ENCODE measurements around the gene SYVN1. TPM values are rescaled to one million over a fixed set of nuclear protein-coding genes. Genes with fewer than 3 reads are reported as not detected.
A peak's percentile ranks its signal among the peaks of the same experiment; 100 is the strongest.

SYVN1 gene
- total and polyA plus RNA-seq, 8 donors, result 47.5 to 98.2 (median 64.1) TPM

DNA sequence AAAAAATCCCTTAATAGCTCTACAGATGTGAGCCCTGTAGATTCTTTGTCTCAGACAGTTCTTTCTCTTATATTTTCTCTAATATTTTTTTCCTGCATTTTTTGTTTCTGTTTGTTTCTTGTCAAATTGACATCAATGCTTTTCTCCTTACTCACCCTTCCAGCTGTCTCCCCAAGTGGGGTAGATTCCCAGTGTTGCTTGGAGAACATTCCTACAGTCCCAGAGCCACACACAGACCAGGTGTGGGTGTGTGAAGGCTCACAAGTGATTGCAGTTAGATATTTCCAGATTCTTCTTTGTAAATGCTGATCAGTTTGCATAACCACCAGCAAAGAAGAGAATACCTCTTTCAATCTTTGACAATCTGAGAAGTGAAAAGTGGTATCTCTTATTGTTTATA is 30.8 kb downstream of the SYVN1 start:
- H3K4me1 ChIP-seq, result peaks cover 41 to 45% (median 43%) of the 10 kb centered on the region in 3 donors
- ATAC-seq (no peak), FAIRE-seq (no peak), DNase-seq (no peak)
- TF ChIP-seq CTCF (IDR thresholded peaks at IDR 0.05), result no peak
- H3K9me3 ChIP-seq, result no peaks in the 10 kb centered on the region
- no peak overlapping the region for H3K4me3 ChIP-seq
- peak overlapping the region in 3 of 4 donors; percentile 33 to 74 (median 35) for H3K27ac ChIP-seq
- no peaks in the 10 kb centered on the region for H3K27me3 ChIP-seq
- intact Hi-C loops (cut with DNase I), result loop anchor here in 1 of 3 donors (10.0 kb wide), 1 partner anchor 249 kb away; no protein-coding TSS in a partner anchor
- peaks cover 0 to 12% (median 4%) of the 10 kb centered on the region in 3 donors for H3K36me3 ChIP-seq

GRCh38 chr11:65102142-65103095 is 31.9 kb downstream of the SYVN1 start:
- Histone ChIP-seq H3K9me3 (no peaks in the 10 kb centered on the region), H3K27me3 (no peaks in the 10 kb centered on the region), H3K27ac (peak overlapping the region in 2 of 4 donors; percentile 28 to 74), H3K4me1 (peaks cover 41 to 47% (median 45%) of the 10 kb centered on the region in 3 donors), H3K4me3 (no peak overlapping the region), H3K36me3 (peaks cover 0 to 9% (median 0%) of the 10 kb centered on the region in 3 donors)
- DNase-seq (peak in 1 of 6 donors; percentile 53), ATAC-seq (peak; percentile 67 to 78 (median 72)), FAIRE-seq (no peak)
- intact Hi-C loops (cut with DNase I), result loop anchor here in 1 of 3 donors (10.0 kb wide), 1 partner anchor 248 kb away; no protein-coding TSS in a partner anchor
- no peak for TF ChIP-seq CTCF (IDR thresholded peaks at IDR 0.05)
- WGBS, 2 donors, result 58 to 60% methylated on average over 8 of the region's 8 CpGs

DNA sequence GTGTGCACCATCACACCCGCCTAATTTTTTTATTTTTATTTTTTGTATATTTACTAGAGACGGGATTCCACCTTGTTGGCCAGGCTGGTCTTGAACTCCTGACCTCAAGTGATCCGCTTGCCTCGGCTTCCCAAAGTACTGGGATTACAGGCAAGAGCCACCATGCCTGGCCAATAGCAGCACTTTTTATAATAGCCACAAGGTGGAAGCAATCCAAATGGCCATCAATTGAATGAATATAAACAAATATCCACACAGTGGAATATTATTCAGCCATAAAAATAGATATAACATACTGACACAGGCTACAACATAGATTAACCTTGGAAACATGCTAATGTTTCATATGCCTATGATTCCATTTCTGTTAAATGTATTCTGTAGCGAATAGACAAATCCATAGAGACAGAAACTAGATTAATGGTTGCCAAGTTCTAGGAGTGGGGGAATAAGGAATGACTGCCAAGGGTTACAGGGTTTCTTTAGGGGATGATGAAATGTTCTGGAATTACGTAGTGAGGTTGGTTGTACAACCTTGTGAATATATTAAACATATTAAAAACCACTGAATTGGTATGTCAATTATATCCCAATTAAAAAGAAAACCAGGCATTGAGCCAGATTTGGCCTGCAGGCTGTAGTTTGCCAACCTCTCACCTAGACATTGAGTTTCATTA is 33.5 kb downstream of the SYVN1 start:
- TF ChIP-seq CTCF (IDR thresholded peaks at IDR 0.05), result no peak
- intact Hi-C loops (cut with DNase I), result loop anchor here in 1 of 3 donors (10.0 kb wide), 1 partner anchor 246 kb away; no protein-coding TSS in a partner anchor
- Histone ChIP-seq H3K36me3 (peaks cover 0 to 9% (median 0%) of the 10 kb centered on the region in 3 donors), H3K9me3 (no peaks in the 10 kb centered on the region), H3K4me3 (no peak overlapping the region), H3K4me1 (peaks cover 44 to 51% (median 47%) of the 10 kb centered on the region in 3 donors), H3K27ac (peak overlapping the region in 2 of 4 donors; percentile 39 to 74), H3K27me3 (no peaks in the 10 kb centered on the region)
- no peak for ATAC-seq
- no peak for DNase-seq
- FAIRE-seq, result no peak
- WGBS, 2 donors, result 74 to 76% methylated on average over 6 of the region's 6 CpGs

DNA sequence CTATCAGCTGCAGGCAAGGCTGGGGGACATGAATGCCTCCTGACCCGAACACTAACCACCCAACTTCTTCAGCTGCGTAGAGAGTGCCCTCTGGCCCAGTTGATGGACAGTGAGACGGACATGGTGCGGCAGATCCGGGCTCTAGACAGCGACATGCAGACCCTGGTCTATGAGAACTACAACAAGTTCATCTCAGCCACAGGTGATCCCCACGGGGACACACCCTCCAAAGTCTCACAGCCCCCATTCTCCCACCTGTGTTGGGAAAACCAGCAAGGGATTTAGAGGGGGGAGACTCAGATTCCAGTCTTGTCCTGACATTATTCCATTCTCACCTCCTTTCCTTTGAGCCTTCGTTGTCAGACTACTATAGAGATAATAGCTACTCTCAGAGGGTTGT is 37.4 kb downstream of the SYVN1 start:
- no peak for TF ChIP-seq CTCF (IDR thresholded peaks at IDR 0.05)
- H3K9me3 ChIP-seq, result no peaks in the 10 kb centered on the region
- 13 to 16% methylated on average over 8 of the region's 8 CpGs for WGBS, 2 donors
- H3K4me1 ChIP-seq, result peaks cover 7 to 20% (median 18%) of the 10 kb centered on the region in 3 donors
- ATAC-seq (peak in 1 of 4 donors; percentile 0), FAIRE-seq (no peak), DNase-seq (no peak)
- H3K27me3 ChIP-seq, result no peaks in the 10 kb centered on the region
- intact Hi-C loops (cut with DNase I), result no loop called here
- H3K27ac ChIP-seq, result peak overlapping the region; percentile 90 to 93 (median 92)
- H3K4me3 ChIP-seq, result peak overlapping the region; percentile 59 to 78 (median 68)
- peaks cover 0 to 9% (median 0%) of the 10 kb centered on the region in 3 donors for H3K36me3 ChIP-seq
